ENCODE results near the gene VPS8.

VPS8 gene

GRCh38 chr3:184970186-184970585 is 158.2 kb downstream of the VPS8 start:
- Histone ChIP-seq H2AFZ (ENCODE audit: low read length) (no peak overlapping the region), H3K27ac (ENCODE audit: low read depth, low read length, poor library complexity, severe bottlenecking) (no peak overlapping the region), H3F3A (ENCODE audit: insufficient read depth, low read length) (no peaks in the 10 kb centered on the region), H3K4me3 (ENCODE audit: low read depth, low read length, poor library complexity, severe bottlenecking) (no peak overlapping the region), H3K4me2 (ENCODE audit: low read length) (no peak overlapping the region), H3K27me3 (ENCODE audit: insufficient read depth, low read length) (no peaks in the 10 kb centered on the region), H3K9ac (ENCODE audit: low read length) (no peak overlapping the region), H4K20me1 (ENCODE audit: insufficient read depth, low read length) (no peaks in the 10 kb centered on the region), H3K9me2 (ENCODE audit: low read depth, low read length) (no peaks in the 10 kb centered on the region), H3K36me3 (ENCODE audit: insufficient read depth, low read length) (peaks cover 43% of the 10 kb centered on the region), H3K79me2 (ENCODE audit: insufficient read depth, low read length) (no peaks in the 10 kb centered on the region), H3K9me3 (ENCODE audit: low read length) (peaks cover 5% of the 10 kb centered on the region; the same call in 1 of the 2 replicates), H3K4me1 (ENCODE audit: insufficient read depth, low read length, severe bottlenecking) (no peaks in the 10 kb centered on the region)
- TF ChIP-seq EZH2 (IDR thresholded peaks at IDR 0.05; ENCODE audit: borderline replicate concordance, low read length) (no peak), CTCF (IDR thresholded peaks at IDR 0.05; ENCODE audit: low read length) (no peak)

GRCh38 chr3:184977796-184978195 is 165.8 kb downstream of the VPS8 start:
- TF ChIP-seq EZH2 (IDR thresholded peaks at IDR 0.05; ENCODE audit: borderline replicate concordance, low read length), result no peak
- no peak for TF ChIP-seq CTCF (IDR thresholded peaks at IDR 0.05; ENCODE audit: low read length)
- Histone ChIP-seq H3K4me2 (ENCODE audit: low read length) (no peak overlapping the region), H3K9me2 (ENCODE audit: low read depth, low read length) (no peaks in the 10 kb centered on the region), H3K9me3 (ENCODE audit: low read length) (peaks cover 5% of the 10 kb centered on the region; the same call in 1 of the 2 replicates), H3K4me1 (ENCODE audit: insufficient read depth, low read length, severe bottlenecking) (no peaks in the 10 kb centered on the region), H2AFZ (ENCODE audit: low read length) (no peak overlapping the region), H3K4me3 (ENCODE audit: low read depth, low read length, poor library complexity, severe bottlenecking) (no peak overlapping the region), H3K9ac (ENCODE audit: low read length) (no peak overlapping the region), H3K27ac (ENCODE audit: low read depth, low read length, poor library complexity, severe bottlenecking) (no peak overlapping the region), H4K20me1 (ENCODE audit: insufficient read depth, low read length) (no peaks in the 10 kb centered on the region), H3K79me2 (ENCODE audit: insufficient read depth, low read length) (no peaks in the 10 kb centered on the region), H3F3A (ENCODE audit: insufficient read depth, low read length) (no peaks in the 10 kb centered on the region), H3K36me3 (ENCODE audit: insufficient read depth, low read length) (peaks cover 16% of the 10 kb centered on the region; the same call in 1 of the 2 replicates), H3K27me3 (ENCODE audit: insufficient read depth, low read length) (no peaks in the 10 kb centered on the region)

GRCh38 chr3:184981071-184981470 is 169.1 kb downstream of the VPS8 start:
- H3K79me2 ChIP-seq (ENCODE audit: insufficient read depth, low read length), result no peaks in the 10 kb centered on the region
- no peak overlapping the region for H3K9ac ChIP-seq (ENCODE audit: low read length)
- no peak overlapping the region for H3K27ac ChIP-seq (ENCODE audit: low read depth, low read length, poor library complexity, severe bottlenecking)

More at GRCh38 chr3:184981071-184981470, 169.1 kb downstream of the VPS8 start:
- Histone ChIP-seq H3K9me2 (ENCODE audit: low read depth, low read length) (no peaks in the 10 kb centered on the region), H4K20me1 (ENCODE audit: insufficient read depth, low read length) (no peaks in the 10 kb centered on the region), H3K27me3 (ENCODE audit: insufficient read depth, low read length) (no peaks in the 10 kb centered on the region), H3K36me3 (ENCODE audit: insufficient read depth, low read length) (peaks cover 6% of the 10 kb centered on the region; the same call in 1 of the 2 replicates), H2AFZ (ENCODE audit: low read length) (no peak overlapping the region), H3K9me3 (ENCODE audit: low read length) (no peaks in the 10 kb centered on the region), H3K4me3 (ENCODE audit: low read depth, low read length, poor library complexity, severe bottlenecking) (no peak overlapping the region), H3F3A (ENCODE audit: insufficient read depth, low read length) (no peaks in the 10 kb centered on the region), H3K4me1 (ENCODE audit: insufficient read depth, low read length, severe bottlenecking) (no peaks in the 10 kb centered on the region), H3K4me2 (ENCODE audit: low read length) (no peak overlapping the region)
- TF ChIP-seq CTCF (IDR thresholded peaks at IDR 0.05; ENCODE audit: low read length) (no peak), EZH2 (IDR thresholded peaks at IDR 0.05; ENCODE audit: borderline replicate concordance, low read length) (no peak)

Data from OCI-LY1 (cell line).